ENCODE measurements around the gene DLGAP1. TPM values are rescaled to one million over a fixed set of nuclear protein-coding genes. Genes with fewer than 3 reads are reported as not detected.

The DLGAP1 gene
- total and polyA plus RNA-seq, 5 donors from 2014 or later, result 0.11 to 5.4 (median 0.68) TPM

DNA sequence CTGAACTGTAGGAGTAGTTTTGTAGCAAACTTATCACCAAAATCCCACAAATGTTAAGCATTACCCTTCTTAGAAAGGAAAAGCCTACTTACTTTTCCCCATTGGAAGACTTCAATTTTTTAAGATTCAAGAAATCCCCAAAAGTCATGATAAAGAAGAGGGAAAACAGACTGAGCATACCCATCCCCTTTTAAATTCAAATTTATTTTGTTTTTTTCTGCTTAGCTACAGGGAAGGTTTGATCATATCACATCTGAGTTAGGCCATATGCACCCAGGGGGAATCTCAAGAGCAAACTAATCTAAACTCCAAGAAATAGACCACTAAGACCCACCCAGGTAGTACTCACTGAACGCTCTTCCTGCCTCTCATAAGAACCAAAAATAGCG lies 830.6 kb downstream of the DLGAP1 start:
- no peaks in the 10 kb centered on the region for H3K27me3 ChIP-seq (ENCODE audit: control insufficient read depth, insufficient read depth, low read length)
- H3K9me3 Mint-ChIP-seq, result no peaks in the 10 kb centered on the region
- peaks cover 7 to 18% (median 14%) of the 10 kb centered on the region in 4 donors for H3K4me1 Mint-ChIP-seq
- H3K27me3 Mint-ChIP-seq, result no peaks in the 10 kb centered on the region
- peaks cover 14% of the 10 kb centered on the region for H3K4me1 ChIP-seq (ENCODE audit: control insufficient read depth, insufficient read depth, low read length, poor library complexity, severe bottlenecking)
- DNase-seq (no peak), ATAC-seq (ENCODE audit: low read depth in 2 of 2) (no peak)
- no peaks in the 10 kb centered on the region for H3K9me3 ChIP-seq (ENCODE audit: control insufficient read depth in 2 of 2, low read length in 2 of 2)
- H3K36me3 Mint-ChIP-seq, result no peaks in the 10 kb centered on the region
- H3K4me3 ChIP-seq (ENCODE audit: low read depth, low read length), result no peak overlapping the region
- peak overlapping the region; percentile 68 to 94 (median 85) for H3K27ac Mint-ChIP-seq
- H3K36me3 ChIP-seq (ENCODE audit: control insufficient read depth, insufficient read depth, low read length), result no peaks in the 10 kb centered on the region
- no peak overlapping the region for H3K27ac ChIP-seq (ENCODE audit: insufficient read depth, low read length, poor library complexity, severe bottlenecking)
- H3K4me3 Mint-ChIP-seq, result peak overlapping the region in 1 of 4 donors; percentile 35

- DNase-seq, result no peak
- H3K4me3 Mint-ChIP-seq, result no peak overlapping the region
Observed at GRCh38 chr18:3623769-3624545, 831.1 kb downstream of the DLGAP1 start.

DNA sequence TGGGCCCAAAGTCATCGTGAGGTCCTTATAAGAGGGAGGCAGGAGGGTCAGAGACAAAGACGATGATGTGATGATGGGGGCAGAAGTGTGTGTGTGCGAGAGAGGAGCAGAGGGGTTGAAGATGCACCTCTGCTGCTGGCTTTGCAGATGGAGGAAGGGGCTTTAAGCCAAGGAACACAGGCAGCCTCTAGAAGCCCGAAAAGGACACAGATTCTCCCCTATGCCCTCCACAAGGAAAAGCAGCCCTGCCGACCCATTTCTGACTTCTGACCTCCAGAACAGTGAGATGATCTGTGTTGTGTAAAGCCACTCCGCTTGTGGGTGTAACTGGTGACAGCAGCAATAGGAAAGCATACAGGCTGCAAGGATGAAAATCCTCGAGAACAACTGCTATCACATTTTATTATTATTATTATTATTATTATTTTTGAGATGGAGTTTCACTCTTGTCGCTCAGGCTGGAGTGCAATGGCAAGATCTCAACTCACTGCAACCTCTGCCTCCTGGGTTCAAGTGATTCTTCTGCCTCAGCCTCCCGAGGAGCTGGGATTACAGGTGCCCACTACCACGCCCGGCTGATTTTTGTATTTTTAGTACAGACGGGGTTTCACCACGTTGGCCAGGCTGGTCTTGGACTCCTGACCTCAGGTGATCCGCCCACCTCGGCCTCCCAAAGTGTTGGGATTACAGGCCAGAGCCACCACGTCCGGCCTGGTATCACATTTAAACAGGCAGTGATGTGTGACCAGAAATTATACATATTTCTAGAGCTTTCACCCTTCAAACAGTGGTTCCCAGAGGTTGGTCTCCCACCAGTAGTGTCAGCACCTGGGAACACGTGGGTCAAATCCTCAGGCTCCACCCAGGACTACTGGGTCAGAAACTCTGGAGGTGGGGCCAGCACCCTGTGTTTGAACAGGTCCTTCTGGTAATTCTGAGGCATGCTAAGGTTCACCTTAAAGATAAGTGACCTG lies 834.7 kb downstream of the DLGAP1 start:
- Histone ChIP-seq H3K27me3 (ENCODE audit: control insufficient read depth, insufficient read depth, low read length) (no peaks in the 10 kb centered on the region), H3K4me1 (ENCODE audit: control insufficient read depth, insufficient read depth, low read length, poor library complexity, severe bottlenecking) (peaks cover 13% of the 10 kb centered on the region), H3K36me3 (ENCODE audit: control insufficient read depth, insufficient read depth, low read length) (no peaks in the 10 kb centered on the region), H3K27ac (ENCODE audit: insufficient read depth, low read length, poor library complexity, severe bottlenecking) (no peak overlapping the region), H3K4me3 (ENCODE audit: low read depth, low read length) (no peak overlapping the region), H3K9me3 (ENCODE audit: control insufficient read depth in 2 of 2, low read length in 2 of 2) (no peaks in the 10 kb centered on the region)
- Mint-ChIP-seq H3K36me3 (no peaks in the 10 kb centered on the region), H3K9me3 (no peaks in the 10 kb centered on the region), H3K27ac (no peak overlapping the region), H3K4me1 (peaks cover 7 to 14% (median 10%) of the 10 kb centered on the region in 4 donors), H3K27me3 (peaks cover 4% of the 10 kb centered on the region), H3K4me3 (no peak overlapping the region)
- no peak for DNase-seq
- no peak for ATAC-seq (ENCODE audit: low read depth in 2 of 2)

More at GRCh38 chr18:3623769-3624545, 831.1 kb downstream of the DLGAP1 start:
- Histone ChIP-seq H3K4me3 (ENCODE audit: low read depth, low read length) (no peak overlapping the region), H3K27ac (ENCODE audit: insufficient read depth, low read length, poor library complexity, severe bottlenecking) (no peak overlapping the region), H3K9me3 (ENCODE audit: control insufficient read depth in 2 of 2, low read length in 2 of 2) (no peaks in the 10 kb centered on the region), H3K4me1 (ENCODE audit: control insufficient read depth, insufficient read depth, low read length, poor library complexity, severe bottlenecking) (peaks cover 14% of the 10 kb centered on the region), H3K27me3 (ENCODE audit: control insufficient read depth, insufficient read depth, low read length) (no peaks in the 10 kb centered on the region), H3K36me3 (ENCODE audit: control insufficient read depth, insufficient read depth, low read length) (no peaks in the 10 kb centered on the region)
- no peaks in the 10 kb centered on the region for H3K9me3 Mint-ChIP-seq
- no peaks in the 10 kb centered on the region for H3K27me3 Mint-ChIP-seq
- ATAC-seq (ENCODE audit: low read depth in 2 of 2), result no peak
- H3K36me3 Mint-ChIP-seq, result no peaks in the 10 kb centered on the region
- peaks cover 7 to 18% (median 14%) of the 10 kb centered on the region in 4 donors for H3K4me1 Mint-ChIP-seq
- H3K27ac Mint-ChIP-seq, result no peak overlapping the region

DNA sequence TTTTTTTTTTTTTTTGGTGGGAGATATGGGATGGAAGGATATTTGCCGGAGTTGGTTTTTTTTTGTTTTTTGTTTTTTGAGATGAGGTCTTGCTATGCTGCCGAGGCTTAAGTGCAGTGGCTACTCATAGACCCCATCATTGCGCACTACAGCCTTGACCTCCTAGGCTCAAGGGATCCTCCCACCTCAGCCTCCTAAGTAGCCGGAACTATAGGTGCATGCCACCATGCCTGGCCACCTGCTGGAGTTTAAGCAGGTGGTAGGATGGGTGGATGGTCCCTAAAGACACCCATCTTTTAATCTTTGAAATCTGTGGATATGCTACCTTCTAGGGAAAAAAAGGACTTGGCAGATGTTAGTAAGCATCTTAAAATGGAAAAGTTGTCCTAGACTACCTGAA lies 835.4 kb downstream of the DLGAP1 start:
- Histone ChIP-seq H3K4me1 (ENCODE audit: control insufficient read depth, insufficient read depth, low read length, poor library complexity, severe bottlenecking) (peaks cover 7% of the 10 kb centered on the region), H3K27me3 (ENCODE audit: control insufficient read depth, insufficient read depth, low read length) (no peaks in the 10 kb centered on the region), H3K9me3 (ENCODE audit: control insufficient read depth in 2 of 2, low read length in 2 of 2) (no peaks in the 10 kb centered on the region), H3K36me3 (ENCODE audit: control insufficient read depth, insufficient read depth, low read length) (no peaks in the 10 kb centered on the region), H3K4me3 (ENCODE audit: low read depth, low read length) (no peak overlapping the region), H3K27ac (ENCODE audit: insufficient read depth, low read length, poor library complexity, severe bottlenecking) (no peak overlapping the region)
- peaks cover 2 to 8% (median 5%) of the 10 kb centered on the region in 4 donors for H3K4me1 Mint-ChIP-seq
- H3K36me3 Mint-ChIP-seq, result no peaks in the 10 kb centered on the region
- H3K27me3 Mint-ChIP-seq, result peaks cover 4% of the 10 kb centered on the region
- peaks cover 0 to 2% (median 0%) of the 10 kb centered on the region in 7 donors for H3K9me3 Mint-ChIP-seq
- DNase-seq (no peak), ATAC-seq (ENCODE audit: low read depth in 2 of 2) (no peak)
- no peak overlapping the region for H3K27ac Mint-ChIP-seq
- no peak overlapping the region for H3K4me3 Mint-ChIP-seq

DNA sequence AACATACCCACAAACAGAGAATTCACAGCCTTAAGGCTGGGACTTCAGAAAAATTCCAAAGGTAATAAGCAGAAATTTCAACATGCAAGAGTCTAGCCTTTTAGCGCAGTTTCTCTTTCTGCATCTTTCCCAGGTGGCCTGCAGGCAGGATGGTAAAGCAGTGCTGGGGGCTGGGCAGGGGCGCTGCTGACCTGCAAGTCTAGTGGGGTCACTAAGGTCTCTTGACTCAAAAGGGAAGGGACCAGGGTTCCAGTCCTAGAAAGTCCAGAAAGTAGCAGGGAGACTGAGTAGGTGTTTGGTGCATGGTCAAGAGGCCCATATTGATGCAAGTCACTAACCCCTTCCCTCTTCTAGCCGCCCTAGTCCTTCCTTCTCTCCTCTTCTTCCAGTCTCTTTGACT lies 835.9 kb downstream of the DLGAP1 start:
- Histone ChIP-seq H3K9me3 (ENCODE audit: control insufficient read depth in 2 of 2, low read length in 2 of 2) (no peaks in the 10 kb centered on the region), H3K4me3 (ENCODE audit: low read depth, low read length) (no peak overlapping the region), H3K27ac (ENCODE audit: insufficient read depth, low read length, poor library complexity, severe bottlenecking) (no peak overlapping the region), H3K27me3 (ENCODE audit: control insufficient read depth, insufficient read depth, low read length) (no peaks in the 10 kb centered on the region), H3K4me1 (ENCODE audit: control insufficient read depth, insufficient read depth, low read length, poor library complexity, severe bottlenecking) (peaks cover 2% of the 10 kb centered on the region), H3K36me3 (ENCODE audit: control insufficient read depth, insufficient read depth, low read length) (no peaks in the 10 kb centered on the region)
- no peak for DNase-seq
- no peak for ATAC-seq (ENCODE audit: low read depth in 2 of 2)
- peaks cover 0 to 2% (median 0%) of the 10 kb centered on the region in 7 donors for H3K9me3 Mint-ChIP-seq
- H3K36me3 Mint-ChIP-seq, result no peaks in the 10 kb centered on the region
- H3K27me3 Mint-ChIP-seq, result peaks cover 4% of the 10 kb centered on the region
- peaks cover 0 to 4% (median under 1%) of the 10 kb centered on the region in 4 donors for H3K4me1 Mint-ChIP-seq
- H3K4me3 Mint-ChIP-seq, result no peak overlapping the region
- H3K27ac Mint-ChIP-seq, result no peak overlapping the region

GRCh38 chr18:3616744-3617143 lies 838.4 kb downstream of the DLGAP1 start:
- DNase-seq (no peak), ATAC-seq (ENCODE audit: low read depth in 2 of 2) (no peak)
- no peak overlapping the region for H3K27ac Mint-ChIP-seq
- Histone ChIP-seq H3K4me1 (ENCODE audit: control insufficient read depth, insufficient read depth, low read length, poor library complexity, severe bottlenecking) (no peaks in the 10 kb centered on the region), H3K4me3 (ENCODE audit: low read depth, low read length) (no peak overlapping the region), H3K36me3 (ENCODE audit: control insufficient read depth, insufficient read depth, low read length) (no peaks in the 10 kb centered on the region), H3K9me3 (ENCODE audit: control insufficient read depth in 2 of 2, low read length in 2 of 2) (no peaks in the 10 kb centered on the region), H3K27me3 (ENCODE audit: control insufficient read depth, insufficient read depth, low read length) (no peaks in the 10 kb centered on the region), H3K27ac (ENCODE audit: insufficient read depth, low read length, poor library complexity, severe bottlenecking) (no peak overlapping the region)
- H3K4me1 Mint-ChIP-seq, result peaks cover 0 to 4% (median 0%) of the 10 kb centered on the region in 4 donors
- H3K4me3 Mint-ChIP-seq, result no peak overlapping the region
- H3K27me3 Mint-ChIP-seq, result peaks cover 4% of the 10 kb centered on the region
- no peaks in the 10 kb centered on the region for H3K36me3 Mint-ChIP-seq
- H3K9me3 Mint-ChIP-seq, result peaks cover 0 to 2% (median 0%) of the 10 kb centered on the region in 7 donors

GRCh38 chr18:3616142-3616541 lies 839.0 kb downstream of the DLGAP1 start:
- H3K9me3 Mint-ChIP-seq, result peaks cover 0 to 2% (median 0%) of the 10 kb centered on the region in 7 donors
- H3K36me3 ChIP-seq (ENCODE audit: control insufficient read depth, insufficient read depth, low read length), result no peaks in the 10 kb centered on the region
- no peaks in the 10 kb centered on the region for H3K9me3 ChIP-seq (ENCODE audit: control insufficient read depth in 2 of 2, low read length in 2 of 2)
- peaks cover 0 to 4% (median 0%) of the 10 kb centered on the region in 4 donors for H3K4me1 Mint-ChIP-seq
- H3K36me3 Mint-ChIP-seq, result no peaks in the 10 kb centered on the region
- no peaks in the 10 kb centered on the region for H3K4me1 ChIP-seq (ENCODE audit: control insufficient read depth, insufficient read depth, low read length, poor library complexity, severe bottlenecking)
- no peak for DNase-seq
- peaks cover 4% of the 10 kb centered on the region for H3K27me3 Mint-ChIP-seq
- no peak for ATAC-seq (ENCODE audit: low read depth in 2 of 2)
- no peak overlapping the region for H3K27ac ChIP-seq (ENCODE audit: insufficient read depth, low read length, poor library complexity, severe bottlenecking)
- no peak overlapping the region for H3K27ac Mint-ChIP-seq
- no peak overlapping the region for H3K4me3 ChIP-seq (ENCODE audit: low read depth, low read length)
- H3K27me3 ChIP-seq (ENCODE audit: control insufficient read depth, insufficient read depth, low read length), result no peaks in the 10 kb centered on the region
- H3K4me3 Mint-ChIP-seq, result no peak overlapping the region

Measured in CD4-positive, CD25-positive, alpha-beta regulatory T cell (primary cell).